Measurements from ENCODE around the gene MFSD2A. TPM values are rescaled to one million over a fixed set of nuclear protein-coding genes. Genes with fewer than 3 reads are reported as not detected.
"Not testable (repeated sequence)": the region's sequence is repeated elsewhere in the genome, so short reads cannot be mapped to it uniquely, and the experiment has no call there.

The MFSD2A gene
- total RNA-seq, result 10 to 100 TPM; 11.3 to 29.6 (median 24.4) TPM
- long read RNA-seq, donor 1, transcript MFSD2A-202 (14 exons, 2,154 nt), result major isoform, 14 of 21 reads
- long read RNA-seq, donor 1, partial matches to known transcripts, result 1 of 21 reads
- long read RNA-seq, donor 1, other reads (novel, unspliced or antisense), result 6 of 21 reads
- long read RNA-seq, donor 2, transcript MFSD2A-202 (14 exons, 2,154 nt), result major isoform, 27 of 37 reads
- long read RNA-seq, donor 2, partial matches to known transcripts, result 0 of 37 reads
- long read RNA-seq, donor 2, other reads (novel, unspliced or antisense), result 9 of 37 reads

DNA sequence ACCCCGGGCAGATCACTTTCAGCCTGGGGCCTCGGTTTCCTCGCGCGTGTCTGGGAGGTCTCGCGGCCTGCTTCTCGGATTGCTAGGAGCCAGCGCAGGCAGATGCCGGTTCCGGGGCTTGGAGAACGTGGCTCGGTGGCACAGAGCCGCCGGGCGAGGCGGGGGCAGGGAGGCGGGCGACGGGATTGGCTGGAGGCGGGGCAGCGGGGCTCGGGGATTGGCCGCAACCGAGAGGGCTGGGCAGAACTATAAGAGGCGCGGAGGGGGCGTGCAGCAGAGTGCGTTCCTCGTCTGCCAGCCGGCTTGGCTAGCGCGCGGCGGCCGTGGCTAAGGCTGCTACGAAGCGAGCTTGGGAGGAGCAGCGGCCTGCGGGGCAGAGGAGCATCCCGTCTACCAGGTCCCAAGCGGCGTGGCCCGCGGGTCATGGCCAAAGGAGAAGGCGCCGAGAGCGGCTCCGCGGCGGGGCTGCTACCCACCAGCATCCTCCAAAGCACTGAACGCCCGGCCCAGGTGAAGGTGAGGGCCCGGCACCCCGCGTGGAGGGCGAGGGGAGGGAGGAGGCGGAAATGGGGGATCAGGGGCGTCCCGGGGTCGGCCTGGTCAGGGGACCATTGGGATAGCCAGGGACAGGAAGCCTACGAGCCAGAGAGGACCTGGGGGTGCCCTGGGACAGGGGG lies at the start of gene MFSD2A:
MFSD2A (plus strand) TSS at position 276 of the 677 bp plus-strand sequence; CDS start at position 424, 148 bp downstream.
- DNase-seq (peak; percentile 94 to 97 (median 96)), ATAC-seq (peak; percentile 94)
- intact Hi-C loops (cut with DNase I, micrococcal nuclease), result no loop called here
- H3K4me3 ChIP-seq, result peak within 1 kb of the TSS; percentile 22
- H3K36me3 ChIP-seq (ENCODE audit: low read depth), result no peaks in the 10 kb centered on the region
- TF ChIP-seq, protein P1, sequence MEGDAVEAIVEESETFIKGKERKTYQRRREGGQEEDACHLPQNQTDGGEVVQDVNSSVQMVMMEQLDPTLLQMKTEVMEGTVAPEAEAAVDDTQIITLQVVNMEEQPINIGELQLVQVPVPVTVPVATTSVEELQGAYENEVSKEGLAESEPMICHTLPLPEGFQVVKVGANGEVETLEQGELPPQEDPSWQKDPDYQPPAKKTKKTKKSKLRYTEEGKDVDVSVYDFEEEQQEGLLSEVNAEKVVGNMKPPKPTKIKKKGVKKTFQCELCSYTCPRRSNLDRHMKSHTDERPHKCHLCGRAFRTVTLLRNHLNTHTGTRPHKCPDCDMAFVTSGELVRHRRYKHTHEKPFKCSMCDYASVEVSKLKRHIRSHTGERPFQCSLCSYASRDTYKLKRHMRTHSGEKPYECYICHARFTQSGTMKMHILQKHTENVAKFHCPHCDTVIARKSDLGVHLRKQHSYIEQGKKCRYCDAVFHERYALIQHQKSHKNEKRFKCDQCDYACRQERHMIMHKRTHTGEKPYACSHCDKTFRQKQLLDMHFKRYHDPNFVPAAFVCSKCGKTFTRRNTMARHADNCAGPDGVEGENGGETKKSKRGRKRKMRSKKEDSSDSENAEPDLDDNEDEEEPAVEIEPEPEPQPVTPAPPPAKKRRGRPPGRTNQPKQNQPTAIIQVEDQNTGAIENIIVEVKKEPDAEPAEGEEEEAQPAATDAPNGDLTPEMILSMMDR (IDR thresholded peaks at IDR 0.05), result no peak
- H3K9me3 ChIP-seq, result no peaks in the 10 kb centered on the region
- peaks cover 15% of the 10 kb centered on the region for H3K4me1 ChIP-seq (ENCODE audit: low read depth)

DNA sequence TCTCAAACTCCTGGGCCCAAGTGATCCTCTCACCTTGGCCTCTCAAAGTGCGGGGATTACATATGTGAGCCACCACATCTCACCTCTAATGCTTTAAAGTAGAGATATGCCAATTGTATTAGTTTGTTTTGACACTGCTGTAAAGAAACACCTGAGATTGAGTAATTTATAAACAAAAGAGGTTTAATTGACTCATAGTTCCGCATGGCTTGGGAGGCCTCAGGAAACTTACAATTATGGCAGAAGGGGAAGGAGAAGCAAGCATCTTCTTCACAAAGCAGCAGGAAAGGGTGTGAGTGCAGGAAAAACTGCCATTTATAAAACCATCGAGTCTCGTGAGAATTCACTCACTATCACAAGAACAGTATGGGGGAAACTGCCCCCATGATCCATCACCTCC lies 49.8 kb upstream of the MFSD2A start:
- intact Hi-C loops (cut with DNase I, micrococcal nuclease), result no loop called here
- Histone ChIP-seq H3K4me3 (no peak overlapping the region), H3K36me3 (ENCODE audit: low read depth) (no peaks in the 10 kb centered on the region), H3K9me3 (peaks cover 8% of the 10 kb centered on the region), H3K4me1 (ENCODE audit: low read depth) (peaks cover 17% of the 10 kb centered on the region)
- TF ChIP-seq, protein P1 (IDR thresholded peaks at IDR 0.05), result no peak
- no peak for ATAC-seq
- DNase-seq, result no peak

DNA sequence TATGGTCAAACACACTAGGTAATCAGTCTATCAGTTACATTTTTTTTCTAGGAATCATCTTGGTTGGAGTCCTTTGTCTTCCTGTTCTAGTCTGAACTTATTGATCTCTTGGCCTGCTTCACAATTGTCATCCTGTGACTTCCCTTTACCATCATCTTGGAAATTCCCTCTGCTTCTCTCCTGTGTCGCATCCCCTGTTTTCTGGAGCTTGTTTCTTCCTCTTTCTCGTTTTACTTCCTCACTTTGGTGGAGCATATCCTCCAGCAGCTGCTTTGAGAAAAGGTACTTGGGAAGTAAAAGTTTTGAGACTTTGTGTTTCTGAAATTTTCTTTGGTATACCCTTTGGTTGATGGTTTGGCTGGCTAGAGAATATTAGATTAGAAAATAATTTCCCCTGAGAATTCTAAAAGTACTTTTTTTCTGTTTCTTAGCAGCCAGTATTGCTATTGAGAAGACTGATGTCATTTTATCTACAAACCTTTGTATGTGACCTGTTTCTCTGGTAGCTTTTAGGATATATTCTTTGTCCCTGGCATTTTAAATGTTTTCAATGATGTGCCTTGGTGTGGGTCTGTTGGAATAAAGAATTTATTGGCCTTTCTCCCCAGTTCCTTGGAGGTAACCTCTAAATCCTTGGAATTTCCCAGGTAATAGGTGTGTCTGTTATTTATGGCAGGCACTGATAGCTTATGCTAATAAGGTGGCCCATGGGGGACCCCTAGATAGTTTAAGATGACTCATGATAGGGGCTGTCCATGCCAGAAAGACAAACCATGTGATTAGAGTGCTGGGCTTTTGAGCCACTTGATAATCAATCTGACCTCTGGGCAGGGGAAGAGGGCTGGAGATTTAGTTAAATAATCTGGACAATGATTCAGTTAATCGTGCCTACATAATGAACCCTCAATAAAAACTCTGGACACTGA lies 47.2 kb upstream of the MFSD2A start:
- DNase-seq, result no peak
- TF ChIP-seq, protein P1 (IDR thresholded peaks at IDR 0.05), result no peak
- no peak overlapping the region for H3K4me3 ChIP-seq
- intact Hi-C loops (cut with DNase I, micrococcal nuclease), result no loop called here
- no peak for ATAC-seq
- peaks cover 8% of the 10 kb centered on the region for H3K9me3 ChIP-seq
- no peaks in the 10 kb centered on the region for H3K4me1 ChIP-seq (ENCODE audit: low read depth)
- no peaks in the 10 kb centered on the region for H3K36me3 ChIP-seq (ENCODE audit: low read depth)

DNA sequence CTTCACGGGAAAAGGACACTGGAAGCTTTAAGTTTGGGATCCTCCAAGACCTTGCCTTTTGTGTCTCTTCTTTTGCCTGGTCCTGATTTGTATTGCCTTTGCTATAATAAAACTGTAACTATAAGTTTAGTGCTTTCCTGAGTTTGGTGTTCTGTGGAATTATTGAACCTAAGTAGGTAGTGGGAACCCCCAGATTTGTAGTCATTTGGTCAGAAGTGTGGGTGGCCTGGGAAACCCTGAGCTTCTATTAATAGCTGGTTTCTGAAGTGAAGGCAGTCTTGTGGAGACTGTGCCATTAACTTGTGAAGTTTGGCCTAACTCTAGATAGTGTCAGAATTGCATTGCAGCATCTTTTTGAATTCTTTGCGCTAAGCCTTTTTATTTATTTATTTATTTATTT lies 46.4 kb upstream of the MFSD2A start:
- Histone ChIP-seq H3K4me3 (no peak overlapping the region), H3K4me1 (ENCODE audit: low read depth) (no peaks in the 10 kb centered on the region), H3K36me3 (ENCODE audit: low read depth) (no peaks in the 10 kb centered on the region), H3K9me3 (peaks cover 8% of the 10 kb centered on the region)
- DNase-seq, result no peak
- intact Hi-C loops (cut with DNase I, micrococcal nuclease), result no loop called here
- no peak for ATAC-seq
- TF ChIP-seq, protein P1 (IDR thresholded peaks at IDR 0.05), result no peak

DNA sequence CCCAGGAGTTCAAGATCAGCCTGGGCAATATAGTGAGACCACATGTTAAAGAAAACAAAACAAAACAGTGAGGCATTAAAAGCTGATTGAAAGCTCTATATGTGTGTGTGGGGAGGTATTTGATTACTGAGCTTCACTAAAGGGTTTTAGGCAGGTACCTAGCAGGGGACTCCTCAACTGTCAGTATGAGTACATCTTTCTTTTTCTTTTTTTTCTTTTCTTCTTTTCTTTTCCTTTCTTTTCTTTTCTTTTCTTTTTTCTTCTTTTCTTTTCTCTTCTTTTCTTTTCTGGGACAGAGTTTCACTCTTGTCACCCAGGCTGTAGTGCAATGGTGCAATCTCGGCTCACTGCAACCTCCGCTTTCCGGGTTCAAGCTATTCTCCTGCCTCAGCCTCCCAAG lies 44.7 kb upstream of the MFSD2A start:
- DNase-seq, result no peak

DNA sequence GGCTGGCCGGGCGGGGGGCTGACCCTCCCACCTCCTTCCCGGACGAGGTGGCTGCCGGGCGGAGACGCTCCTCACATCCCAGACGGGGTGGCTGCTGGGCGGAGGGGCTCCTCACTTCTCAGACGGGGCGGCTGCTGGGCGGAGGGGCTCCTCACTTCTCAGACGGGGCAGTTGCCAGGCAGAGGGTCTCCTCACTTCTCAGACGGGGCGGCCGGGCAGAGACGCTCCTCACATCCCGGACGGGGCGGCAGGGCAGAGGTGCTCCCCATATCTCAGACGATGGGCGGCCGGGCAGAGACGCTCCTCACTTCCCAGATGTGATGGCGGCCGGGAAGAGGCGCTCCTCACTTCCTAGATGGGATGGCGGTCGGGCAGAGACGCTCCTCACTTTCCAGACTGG lies 41.8 kb upstream of the MFSD2A start:
- not testable (repeated sequence) for DNase-seq, ATAC-seq
- intact Hi-C loops (cut with DNase I, micrococcal nuclease), result loop anchor here (10.0 kb wide), 1 partner anchor 62 kb away; no protein-coding TSS in a partner anchor

More for the DNA sequence above, 44.7 kb upstream of the MFSD2A start:
- Histone ChIP-seq H3K4me3 (no peak overlapping the region), H3K36me3 (ENCODE audit: low read depth) (no peaks in the 10 kb centered on the region), H3K9me3 (peaks cover 8% of the 10 kb centered on the region), H3K4me1 (ENCODE audit: low read depth) (no peaks in the 10 kb centered on the region)
- intact Hi-C loops (cut with DNase I, micrococcal nuclease), result loop anchor here (10.0 kb wide), 1 partner anchor 65 kb away; no protein-coding TSS in a partner anchor
- ATAC-seq, result no peak
- TF ChIP-seq, protein P1 (IDR thresholded peaks at IDR 0.05), result no peak

More for the DNA sequence above, 41.8 kb upstream of the MFSD2A start:
- not testable (repeated sequence) for H3K4me3 ChIP-seq; H3K4me1 ChIP-seq (ENCODE audit: low read depth); H3K36me3 ChIP-seq (ENCODE audit: low read depth); H3K9me3 ChIP-seq
